H1 (cell line): ENCODE results near the gene AZI2. TPM values are rescaled to one million over a fixed set of nuclear protein-coding genes. Genes with fewer than 3 reads are reported as not detected.

ENCODE experiments used
- CREB1 ChIP-seq: IDR thresholded peaks from 2 replicates; pipeline ENCODE4 v1.6.1; 2012; ENCODE audit warnings: inconsistent platforms
- CTCF ChIP-seq, 3 experiments: IDR thresholded peaks; 1 replicate in 2 of 3; 2 replicates in 1 of 3; pipeline versions ENCODE4 v1.5.1 to v1.6.1; 2011; ENCODE audit warnings: low read length in 3 of 3, mild to moderate bottlenecking in 3 of 3, inconsistent platforms in 2 of 3, low read depth in 1 of 3, moderate library complexity in 1 of 3; ENCODE audit not compliant: insufficient read depth in 1 of 3; ENCODE audit errors: control extremely low read depth in 1 of 3
- HDAC2 ChIP-seq, 2 experiments: fragments of 300-600 bp in 1 of 2; sonication (generic) in 1 of 2; IDR thresholded peaks; 2 replicates each; pipeline ENCODE4 v1.6.1; 2011 to 2012; ENCODE audit warnings: low read depth in 2 of 2, low read length in 2 of 2, mild to moderate bottlenecking in 2 of 2, moderate library complexity in 2 of 2, borderline replicate concordance in 1 of 2, inconsistent platforms in 1 of 2
- NANOG ChIP-seq: IDR thresholded peaks from 2 replicates; pipeline ENCODE4 v1.6.1; 2011; ENCODE audit warnings: low read length, low read depth, mild to moderate bottlenecking, inconsistent platforms; ENCODE audit not compliant: insufficient read depth, poor library complexity, severe bottlenecking
- polyA plus RNA-seq, 7 experiments: library from polyadenylated mRNA; depleted of rRNA in 3 of 7; stranded (reverse) in 5 of 7; unstranded in 2 of 7; fragments of >200 nt in 5 of 7; fragments of 200-250 nt in 2 of 7; gene quantifications; 1 replicate in 5 of 7; 2 replicates in 1 of 7; 4 replicates in 1 of 7; pipeline versions ENCODE4 v1.2.1 to v1.2.3, GENCODE V29; 2011 to 2013; ENCODE audit warnings: missing spikeins in 2 of 7, mixed read lengths in 2 of 7
- total RNA-seq: library from RNA; stranded (reverse); fragmentation: NEBNext Ultra II Directional; extraction: Animal tissue kit (Norgen Biotek cat#: 25700); gene quantifications from 2 replicates; pipeline ENCODE4 v1.2.1, GENCODE V29; 2021
- TF ChIP-seq, protein P1 (sequence below): IDR thresholded peaks from 2 replicates; pipeline ENCODE4 v1.6.1; 2011; ENCODE audit warnings: low read depth, mild to moderate bottlenecking, low read length; ENCODE audit not compliant: insufficient read depth

The AZI2 gene
- total and polyA plus RNA-seq, 2 of the 8 experiments (the other 6 are each of a cell fraction or from before 2014, with no cell fraction given): 17.4 to 39.2 TPM

DNA sequence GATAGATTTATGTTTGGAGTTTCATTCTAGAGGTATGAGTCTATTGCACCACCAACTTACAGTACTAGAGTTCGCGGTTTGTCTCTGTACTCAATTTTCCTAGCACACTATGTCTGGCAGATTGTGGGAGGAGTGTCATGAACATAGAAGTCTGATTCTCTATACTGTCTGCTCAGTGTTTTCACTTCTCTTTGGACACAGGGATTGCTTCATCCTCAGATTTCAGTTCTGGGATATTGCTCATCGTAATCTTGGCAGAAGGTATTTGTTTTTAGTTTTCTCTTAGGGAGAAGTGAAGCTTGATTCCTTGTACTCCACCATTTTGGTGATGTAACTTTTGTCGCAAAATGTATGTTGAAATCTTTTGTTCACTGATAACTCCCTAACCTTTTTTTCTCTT, 27.8 kb upstream of the AZI2 start (continued):
- no peak for TF ChIP-seq CTCF (IDR thresholded peaks at IDR 0.05; ENCODE audit: control extremely low read depth in 1 of 3, insufficient read depth in 1 of 3, low read depth in 1 of 3, low read length in 3 of 3)
- TF ChIP-seq, protein P1, sequence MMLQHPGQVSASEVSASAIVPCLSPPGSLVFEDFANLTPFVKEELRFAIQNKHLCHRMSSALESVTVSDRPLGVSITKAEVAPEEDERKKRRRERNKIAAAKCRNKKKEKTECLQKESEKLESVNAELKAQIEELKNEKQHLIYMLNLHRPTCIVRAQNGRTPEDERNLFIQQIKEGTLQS: no peak
- TF ChIP-seq NANOG: no peak
- TF ChIP-seq CREB1: no peak
- no peak for TF ChIP-seq HDAC2 (IDR thresholded peaks at IDR 0.05; ENCODE audit: borderline replicate concordance in 1 of 2, low read depth in 2 of 2, low read length in 2 of 2)
